WI38 (cell line): ENCODE results near the gene SPRED2.

Experiments
- H3K4me3 ChIP-seq: 2 replicates; pipeline ENCODE4 v1.5.1; 2011; ENCODE audit warnings: low read depth, mild to moderate bottlenecking, control low read depth, low read length
- TF ChIP-seq, protein P1 (sequence below): IDR thresholded peaks from 2 replicates; pipeline ENCODE4 v1.5.1; 2012; ENCODE audit warnings: low read depth, mild to moderate bottlenecking, control low read depth, low read length

SPRED2 gene

GRCh38 chr2:65364986-65365733, 67.2 kb downstream of the SPRED2 start:
- TF ChIP-seq, protein P1, sequence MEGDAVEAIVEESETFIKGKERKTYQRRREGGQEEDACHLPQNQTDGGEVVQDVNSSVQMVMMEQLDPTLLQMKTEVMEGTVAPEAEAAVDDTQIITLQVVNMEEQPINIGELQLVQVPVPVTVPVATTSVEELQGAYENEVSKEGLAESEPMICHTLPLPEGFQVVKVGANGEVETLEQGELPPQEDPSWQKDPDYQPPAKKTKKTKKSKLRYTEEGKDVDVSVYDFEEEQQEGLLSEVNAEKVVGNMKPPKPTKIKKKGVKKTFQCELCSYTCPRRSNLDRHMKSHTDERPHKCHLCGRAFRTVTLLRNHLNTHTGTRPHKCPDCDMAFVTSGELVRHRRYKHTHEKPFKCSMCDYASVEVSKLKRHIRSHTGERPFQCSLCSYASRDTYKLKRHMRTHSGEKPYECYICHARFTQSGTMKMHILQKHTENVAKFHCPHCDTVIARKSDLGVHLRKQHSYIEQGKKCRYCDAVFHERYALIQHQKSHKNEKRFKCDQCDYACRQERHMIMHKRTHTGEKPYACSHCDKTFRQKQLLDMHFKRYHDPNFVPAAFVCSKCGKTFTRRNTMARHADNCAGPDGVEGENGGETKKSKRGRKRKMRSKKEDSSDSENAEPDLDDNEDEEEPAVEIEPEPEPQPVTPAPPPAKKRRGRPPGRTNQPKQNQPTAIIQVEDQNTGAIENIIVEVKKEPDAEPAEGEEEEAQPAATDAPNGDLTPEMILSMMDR, result no peak
- peak overlapping the region; percentile 44 for H3K4me3 ChIP-seq

DNA sequence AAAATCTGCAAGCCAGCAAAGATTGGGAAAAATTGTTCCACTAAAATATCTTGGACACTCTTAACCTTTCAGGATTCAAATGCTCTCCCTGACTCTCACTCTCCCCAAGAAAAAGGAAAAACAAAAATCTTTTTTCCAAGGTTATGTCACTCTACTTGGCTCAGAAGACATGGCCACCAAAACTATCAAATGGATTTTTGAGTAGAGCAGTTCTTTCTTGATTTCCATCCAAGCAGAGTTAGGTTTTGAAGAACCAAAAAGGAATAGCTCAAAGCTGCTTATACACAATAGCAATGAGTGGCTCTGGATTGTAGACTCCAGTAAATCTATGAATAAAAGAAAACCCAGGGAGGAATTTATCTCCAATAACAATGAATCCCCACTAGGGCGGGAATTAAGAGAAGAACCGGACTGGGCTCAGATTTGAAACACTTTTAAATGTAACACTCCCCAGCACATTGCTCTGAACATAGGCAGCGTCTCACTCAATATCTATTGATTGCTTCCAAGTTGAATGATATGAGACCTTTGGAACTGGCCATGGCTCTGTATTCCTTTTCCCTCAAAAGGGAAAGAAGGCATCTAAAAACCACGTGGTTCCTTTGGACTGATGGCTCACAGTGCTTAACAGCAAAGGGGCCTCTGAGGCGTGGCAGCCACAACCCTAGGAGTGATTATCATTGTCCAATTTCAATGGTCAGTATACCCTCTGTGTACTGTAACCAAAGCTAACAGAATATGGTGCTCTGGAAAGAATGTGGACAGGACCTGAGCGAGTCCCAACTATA, 68.3 kb downstream of the SPRED2 start:
- TF ChIP-seq, protein P1, result no peak
- H3K4me3 ChIP-seq, result no peak overlapping the region

DNA sequence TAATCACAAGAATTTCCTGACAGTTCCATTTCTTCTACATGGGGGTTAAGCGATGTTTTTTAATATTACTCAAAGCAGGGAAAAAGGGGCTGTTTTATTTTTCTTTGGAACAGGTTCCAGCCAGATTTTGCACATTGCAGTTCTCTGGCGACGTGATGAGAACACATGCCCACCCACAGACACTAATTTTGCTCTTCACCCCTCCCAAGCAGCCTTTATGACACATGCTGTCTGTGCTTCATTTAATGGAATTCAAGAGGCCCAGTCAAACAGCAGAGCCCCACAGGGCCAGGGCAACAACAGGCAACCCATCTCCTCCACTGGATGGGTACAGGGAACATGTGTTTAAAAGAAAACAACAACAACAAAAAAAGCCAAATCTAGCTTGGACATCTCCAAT, 70.8 kb downstream of the SPRED2 start:
- H3K4me3 ChIP-seq, result no peak overlapping the region
- TF ChIP-seq, protein P1, result no peak

DNA sequence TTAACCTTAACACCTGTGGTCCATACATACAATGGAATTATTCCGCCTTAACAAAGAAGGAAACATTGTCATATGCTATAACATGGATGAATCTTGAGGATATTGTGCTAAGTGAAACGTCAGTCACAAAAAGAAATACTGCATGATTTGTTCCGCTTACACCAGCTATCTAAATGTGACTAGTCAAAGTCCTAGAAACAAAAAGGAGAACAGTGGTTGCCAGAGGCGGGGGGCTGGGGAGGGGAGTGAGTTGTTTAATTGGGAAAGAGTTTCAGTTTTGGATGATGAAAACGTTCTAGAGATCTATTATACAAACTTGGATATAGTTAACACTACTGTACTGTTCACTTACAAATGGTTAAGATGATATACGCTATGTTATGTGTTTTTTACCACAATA, 72.0 kb downstream of the SPRED2 start:
- TF ChIP-seq, protein P1, result no peak
- H3K4me3 ChIP-seq, result no peak overlapping the region

DNA sequence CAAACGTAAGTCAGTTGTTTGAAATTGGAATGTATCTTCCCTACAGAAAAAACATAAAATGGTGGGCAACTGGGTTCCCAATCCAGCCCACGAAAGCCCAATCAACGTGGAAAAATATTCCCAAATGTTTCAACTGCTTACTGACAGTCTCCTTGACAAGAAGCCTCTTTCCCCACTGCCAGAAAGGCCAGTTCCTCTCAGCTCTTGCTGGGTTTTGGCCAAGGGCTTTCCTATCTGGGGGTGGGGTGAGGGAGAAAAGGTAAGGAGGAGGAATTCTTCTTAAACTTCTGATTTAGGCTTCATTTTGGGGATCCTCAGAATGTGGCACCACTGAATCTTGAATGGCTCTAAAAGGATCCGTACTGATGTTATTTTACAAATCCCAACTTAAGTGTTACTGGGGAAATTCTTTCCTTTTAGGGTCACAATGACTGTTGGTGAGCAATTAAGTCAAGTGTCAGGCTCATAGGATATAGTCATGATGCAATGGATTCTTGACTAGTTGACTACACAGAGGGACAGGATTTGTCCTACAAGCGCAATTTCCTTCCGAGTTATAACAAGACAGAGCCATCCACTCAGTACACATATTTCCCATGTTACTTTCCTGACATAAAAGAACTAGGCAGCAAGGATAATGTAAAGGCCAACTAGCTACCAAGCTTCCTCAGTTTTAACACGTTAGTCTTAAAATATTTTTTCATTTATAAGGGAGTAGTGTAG, 73.6 kb downstream of the SPRED2 start:
- no peak overlapping the region for H3K4me3 ChIP-seq
- TF ChIP-seq, protein P1, result no peak

DNA sequence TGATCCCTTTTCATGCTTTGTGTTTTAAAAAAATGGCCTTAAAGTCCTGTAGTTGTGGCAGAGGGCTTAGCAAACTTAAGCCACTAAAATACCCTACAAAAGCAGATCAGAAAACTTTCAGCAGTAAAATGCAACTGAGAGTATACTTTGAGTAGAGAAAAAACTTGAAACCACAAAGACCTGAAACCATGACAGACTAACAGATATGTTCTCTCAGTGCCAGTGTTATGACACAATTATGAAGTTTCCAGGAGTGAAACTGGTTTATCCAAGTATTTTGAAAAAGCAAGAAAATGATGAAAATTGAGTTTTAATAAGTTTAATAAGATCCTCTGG, 74.5 kb downstream of the SPRED2 start:
- TF ChIP-seq, protein P1, result no peak

More for the DNA sequence above, 74.5 kb downstream of the SPRED2 start:
- H3K4me3 ChIP-seq, result no peak overlapping the region
